Right hindlimb (tissue), 1 donor: ENCODE results near the gene MACO1.
A peak's percentile ranks its signal among the peaks of the same experiment; 100 is the strongest.
"Not testable (repeated sequence)": the region's sequence is repeated elsewhere in the genome, so short reads cannot be mapped to it uniquely, and the experiment has no call there.

ENCODE experiments used
- DNase-seq: peaks from one replicate; pipeline ENCODE4 v3.0.0-alpha.2; 2018

MACO1 gene

DNA sequence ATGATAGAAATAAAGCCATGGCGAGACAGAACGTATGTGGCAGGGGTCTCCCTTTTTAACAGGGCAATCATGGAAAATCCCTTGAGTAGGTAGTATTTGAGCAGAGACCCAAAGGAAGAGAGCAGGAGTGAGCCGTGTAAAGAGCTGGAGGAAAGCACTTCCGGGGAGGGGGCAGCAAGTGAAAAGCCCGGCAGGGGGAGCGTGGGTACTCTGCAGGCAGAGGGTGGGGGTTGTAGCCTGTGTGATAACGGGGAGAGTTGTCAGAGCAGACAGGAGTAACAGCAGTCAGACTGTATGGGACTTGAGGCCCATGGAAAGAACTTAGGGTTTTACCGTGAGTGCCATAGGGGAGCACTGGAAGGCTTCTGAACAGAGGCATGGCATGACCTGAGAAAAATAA lies 61.6 kb downstream of the MACO1 start:
- DNase-seq = no peak

DNA sequence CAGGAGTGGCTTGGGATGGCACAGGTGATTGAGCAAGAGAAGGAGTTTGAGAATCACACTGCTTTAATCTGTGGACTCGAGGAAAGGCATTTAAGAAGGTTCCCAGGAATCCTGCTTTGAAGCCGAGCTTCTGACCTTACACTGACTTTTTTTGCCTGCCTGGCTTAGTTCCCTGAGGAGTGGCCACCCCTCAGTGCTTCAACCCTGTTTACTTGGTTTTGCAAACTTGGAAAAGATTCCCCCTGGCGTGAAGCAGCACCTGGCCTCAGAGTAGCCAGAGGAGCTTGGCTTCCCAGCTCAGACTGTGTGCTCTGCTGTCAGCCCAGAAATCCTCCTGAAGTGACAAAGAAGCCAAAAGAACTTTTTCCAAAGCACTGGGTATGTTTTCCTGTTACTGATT lies 64.3 kb downstream of the MACO1 start:
- no peak for DNase-seq

DNA sequence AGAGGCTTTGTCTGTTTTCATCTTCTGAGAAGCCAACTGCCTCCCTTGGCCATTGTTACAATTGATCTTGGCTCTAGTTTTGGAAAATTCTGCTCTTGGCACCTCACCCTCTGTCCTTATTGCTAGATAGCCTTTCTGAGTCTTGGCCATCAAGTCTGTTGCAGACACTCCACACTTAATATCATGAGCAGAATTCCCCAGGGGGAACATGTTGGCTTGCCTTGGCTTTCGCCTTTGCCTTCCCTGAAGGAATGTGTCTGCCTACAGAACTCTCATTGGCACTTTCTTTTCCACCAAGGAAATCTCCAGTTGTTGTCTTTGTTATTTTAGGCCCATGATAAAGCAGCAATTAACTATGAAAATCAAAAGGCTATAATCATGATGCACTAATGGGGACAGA lies 70.0 kb downstream of the MACO1 start:
- no peak for DNase-seq

DNA sequence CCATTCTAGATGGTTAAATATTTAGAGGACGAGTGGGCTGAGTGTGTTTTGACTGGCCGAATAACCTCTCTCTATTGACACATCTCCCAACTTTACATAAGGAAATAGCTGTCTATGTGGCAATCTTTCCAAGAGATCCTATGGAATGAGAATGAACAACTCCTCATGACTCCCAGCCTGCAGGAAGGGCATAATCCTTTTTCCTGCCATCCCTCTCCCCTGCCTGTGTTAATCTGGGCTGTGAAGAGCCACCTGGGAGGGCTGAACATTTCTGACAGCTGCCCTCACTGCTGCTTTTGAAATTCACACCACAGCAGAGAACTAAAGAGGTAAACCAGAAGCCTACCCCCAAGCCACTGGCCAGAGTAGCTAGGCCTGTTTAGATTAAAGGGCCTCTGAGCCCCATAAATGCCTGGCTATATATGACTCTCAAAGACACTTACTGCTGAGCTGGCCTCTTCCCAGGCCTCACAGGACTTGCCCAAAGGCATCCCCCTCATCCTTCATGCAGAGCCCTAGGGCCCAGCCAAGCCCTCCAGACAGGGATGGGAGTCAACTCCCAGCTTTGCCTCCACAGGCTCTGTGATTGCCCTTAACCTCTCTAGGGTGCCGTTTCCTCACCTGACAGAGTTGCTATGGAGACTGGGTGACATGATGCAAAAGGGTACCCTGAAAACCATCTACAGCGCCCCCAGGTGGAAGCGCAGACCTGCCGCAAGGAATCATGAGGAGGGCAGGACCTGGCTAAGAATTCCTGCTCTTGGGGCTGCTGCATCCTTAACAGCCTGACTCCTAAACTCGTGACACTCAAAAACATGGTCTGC lies 70.8 kb downstream of the MACO1 start:
- no peak for DNase-seq

DNA sequence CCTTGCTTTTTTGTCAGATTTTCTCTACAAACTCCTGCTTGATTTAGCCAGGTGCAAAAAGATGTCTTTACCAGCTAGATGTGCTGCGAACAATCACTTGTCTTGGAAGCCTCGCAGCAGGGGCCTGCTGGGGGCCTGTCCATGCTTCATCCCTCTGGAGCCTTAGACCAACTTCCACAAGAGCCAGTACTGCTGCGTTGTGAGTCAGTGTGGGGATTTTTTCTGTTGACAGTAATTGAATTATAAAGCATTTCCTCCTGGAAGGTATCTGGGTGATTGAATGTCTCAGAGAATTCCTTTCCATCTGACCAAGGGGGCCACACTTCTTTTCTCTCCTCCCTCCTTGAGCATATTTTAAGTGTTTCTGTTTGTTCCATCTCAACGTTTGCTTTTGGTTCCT lies 72.3 kb downstream of the MACO1 start:
- DNase-seq = no peak

DNA sequence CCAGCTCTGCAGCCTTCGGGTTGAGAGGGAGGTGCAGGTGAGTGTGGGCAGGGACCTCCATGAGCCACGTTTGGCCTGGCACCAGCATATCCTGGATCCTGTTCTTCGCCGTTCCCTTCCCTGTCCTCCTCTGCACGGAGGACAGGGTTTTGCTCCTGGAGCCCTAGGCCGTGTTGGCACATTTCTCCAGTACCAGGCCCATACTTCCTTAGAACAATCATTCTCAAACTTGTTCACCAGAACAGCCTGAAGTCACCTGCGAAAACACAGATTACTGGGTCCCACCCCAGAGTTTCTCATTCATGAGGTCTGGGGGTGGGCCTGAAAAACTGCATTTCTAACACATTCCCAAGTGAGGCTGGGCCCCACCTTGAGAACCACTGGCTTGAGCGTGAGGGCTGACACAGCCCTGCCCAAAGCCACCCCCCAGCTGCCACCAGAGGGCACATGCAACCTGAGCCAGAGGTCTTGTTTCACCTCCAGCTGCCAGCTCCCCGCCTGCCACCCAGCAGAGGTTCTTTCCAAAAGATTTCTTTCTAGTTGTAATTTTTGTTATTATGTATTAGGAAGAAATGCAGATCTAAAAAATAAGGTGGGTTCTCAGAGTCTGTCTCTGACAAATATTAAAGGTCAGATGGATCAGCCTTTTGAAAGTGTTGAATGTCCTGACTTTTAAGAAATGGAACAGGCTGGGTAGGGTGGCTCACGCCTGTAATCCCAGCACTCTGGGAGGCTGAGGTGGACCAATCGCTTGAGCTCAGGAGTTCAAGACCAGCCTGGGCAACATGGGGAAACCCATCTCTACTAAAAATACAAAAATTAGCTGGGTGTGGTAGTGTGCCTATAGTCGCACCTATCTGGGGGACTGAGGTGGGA lies 73.1 kb downstream of the MACO1 start:
- no peak for DNase-seq

DNA sequence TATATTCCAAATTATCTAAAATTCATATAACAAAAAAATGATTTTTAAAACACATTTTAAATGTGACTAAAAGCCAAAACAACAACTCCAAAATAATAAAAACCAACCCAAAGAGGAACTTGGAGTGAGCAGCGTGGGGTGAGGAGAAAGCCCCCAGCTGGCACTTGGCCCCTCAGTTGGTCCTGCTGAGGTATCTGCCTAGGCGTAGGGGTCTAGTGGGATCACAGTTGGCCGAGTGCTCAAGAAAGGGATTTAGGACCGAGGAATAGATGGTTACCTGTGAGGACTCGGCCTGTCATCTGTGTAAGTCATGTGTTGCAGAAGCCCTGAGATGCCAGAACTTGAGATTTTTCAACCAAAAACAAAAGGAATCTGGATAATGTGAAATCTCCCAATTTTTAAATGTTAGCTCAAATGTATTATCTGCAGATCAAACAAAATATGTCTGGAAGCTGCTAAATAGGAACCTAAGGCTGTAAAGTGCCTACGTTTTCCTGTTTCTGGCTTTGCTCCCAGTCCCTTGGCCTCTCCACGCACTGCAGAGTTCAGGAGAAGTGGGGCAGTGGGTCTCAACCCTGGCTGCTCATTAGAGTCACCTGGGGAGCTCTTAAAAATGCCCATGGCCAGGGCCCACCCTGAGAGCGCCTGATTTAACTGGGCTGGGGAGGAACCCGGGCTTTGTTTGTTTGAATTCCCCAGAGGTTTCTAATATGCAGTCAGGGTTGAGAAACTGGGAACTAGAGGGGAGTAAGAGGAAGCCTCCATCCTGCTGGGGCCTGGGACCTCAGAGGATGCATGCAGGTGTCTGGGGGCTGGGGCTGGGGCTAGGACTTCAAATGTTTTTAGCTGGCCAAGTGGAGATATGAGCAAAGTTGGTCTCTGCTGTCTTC lies 74.3 kb downstream of the MACO1 start:
- no peak for DNase-seq

DNA sequence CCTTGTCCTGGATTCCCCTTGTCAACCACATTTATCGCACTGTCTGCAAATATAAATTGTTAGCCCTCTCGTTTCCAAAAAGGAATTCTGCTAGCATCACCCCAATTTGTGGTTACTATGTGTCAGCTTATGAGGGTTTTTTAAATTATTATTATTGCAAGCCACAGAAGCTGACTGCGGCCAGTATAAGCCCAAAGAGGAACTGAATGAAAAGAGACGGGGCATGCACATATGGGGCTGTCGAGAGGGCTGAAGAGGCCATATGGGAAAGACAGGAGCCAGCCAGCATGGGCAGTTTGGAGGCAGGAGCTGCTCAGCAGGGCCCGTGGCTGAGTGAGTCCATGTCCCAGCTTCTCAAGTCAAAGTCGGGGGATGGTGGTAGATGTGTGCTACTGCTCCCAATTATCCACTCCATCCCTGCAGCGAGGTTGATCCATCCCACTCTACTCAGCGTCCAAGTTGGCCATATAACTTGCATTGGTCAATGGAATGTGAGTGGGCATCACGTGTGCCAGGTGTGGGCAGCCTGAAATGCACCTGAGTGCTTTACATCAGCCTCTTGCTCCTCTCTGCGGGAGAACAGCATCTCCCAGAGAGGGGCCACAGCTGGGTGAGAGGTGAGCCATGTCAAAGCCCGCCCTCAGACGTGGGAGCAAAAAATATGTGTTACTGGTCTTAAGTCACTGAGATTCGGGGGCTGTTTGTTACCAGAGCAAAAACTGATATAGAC lies 75.1 kb downstream of the MACO1 start:
- DNase-seq = no peak

DNA sequence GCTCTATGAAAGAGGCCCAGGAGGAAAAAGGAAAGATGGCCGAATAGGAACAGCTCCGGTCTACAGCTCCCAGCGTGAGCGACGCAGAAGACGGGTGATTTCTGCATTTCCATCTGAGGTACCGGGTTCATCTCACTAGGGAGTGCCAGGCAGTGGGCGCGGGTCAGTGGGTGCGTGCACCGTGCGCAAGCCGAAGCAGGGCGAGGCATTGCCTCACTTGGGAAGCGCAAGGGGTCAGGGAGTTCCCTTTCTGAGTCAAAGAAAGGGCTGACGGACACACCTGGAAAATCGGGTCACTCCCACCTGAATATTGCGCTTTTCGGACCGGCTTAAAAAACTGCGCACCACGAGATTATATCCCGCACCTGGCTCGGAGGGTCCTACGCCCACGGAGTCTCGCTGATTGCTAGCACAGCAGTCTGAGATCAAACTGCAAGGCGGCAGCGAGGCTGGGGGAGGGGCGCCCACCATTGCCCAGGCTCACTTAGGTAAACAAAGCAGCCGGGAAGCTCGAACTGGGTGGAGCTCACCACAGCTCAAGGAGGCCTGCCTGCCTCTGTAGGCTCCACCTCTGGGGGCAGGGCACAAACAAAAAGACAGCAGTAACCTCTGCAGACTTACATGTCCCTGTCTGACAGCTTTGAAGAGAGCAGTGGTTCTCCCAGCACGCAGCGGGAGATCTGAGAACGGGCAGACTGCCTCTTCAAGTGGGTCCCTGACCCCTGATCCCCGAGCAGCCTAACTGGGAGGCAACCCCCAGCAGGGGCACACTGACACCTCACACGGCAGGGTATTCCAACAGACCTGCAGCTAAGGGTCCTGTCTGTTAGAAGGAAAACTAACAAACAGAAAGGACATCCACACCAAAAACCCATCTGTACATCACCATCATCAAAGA lies 76.1 kb downstream of the MACO1 start:
- DNase-seq = not testable (repeated sequence)

DNA sequence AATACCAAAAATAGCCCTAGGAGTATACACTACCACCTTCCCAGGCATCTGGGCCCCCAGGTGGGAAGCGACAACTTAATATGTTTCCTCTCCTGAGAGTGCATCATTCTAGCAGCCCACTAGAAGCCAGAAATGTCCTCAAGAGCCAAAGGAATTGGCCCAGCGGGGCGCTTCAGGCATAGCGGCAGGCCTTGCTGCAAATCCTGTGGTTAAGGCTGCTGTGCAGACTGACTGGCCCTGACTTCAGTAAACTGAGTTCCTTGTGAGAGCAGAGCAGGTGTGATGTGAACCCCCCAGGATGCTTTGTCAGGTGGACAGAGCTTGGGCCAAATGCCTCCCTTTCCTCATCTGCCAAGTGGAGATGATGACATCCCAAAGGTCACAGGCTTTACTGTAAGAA lies 83.0 kb downstream of the MACO1 start:
- no peak for DNase-seq

DNA sequence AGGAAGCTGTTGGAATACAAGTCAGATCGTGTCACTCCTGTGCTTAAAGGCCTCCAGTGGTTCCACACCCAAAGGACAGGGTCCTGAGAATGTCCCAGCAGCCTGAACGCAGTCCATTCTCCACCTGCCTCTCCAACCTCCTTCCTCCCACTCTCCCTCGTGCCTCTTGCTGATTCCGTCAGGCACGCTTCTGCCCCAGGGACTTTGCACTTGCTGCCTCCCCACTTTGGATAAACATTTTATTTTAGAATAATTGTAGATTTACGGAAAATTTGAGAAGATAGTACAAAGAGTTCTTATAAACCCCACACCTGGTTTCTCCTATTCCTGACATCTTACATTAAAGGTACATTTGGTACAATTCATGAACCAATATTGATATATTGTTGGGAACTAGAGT lies 84.3 kb downstream of the MACO1 start:
- no peak for DNase-seq

DNA sequence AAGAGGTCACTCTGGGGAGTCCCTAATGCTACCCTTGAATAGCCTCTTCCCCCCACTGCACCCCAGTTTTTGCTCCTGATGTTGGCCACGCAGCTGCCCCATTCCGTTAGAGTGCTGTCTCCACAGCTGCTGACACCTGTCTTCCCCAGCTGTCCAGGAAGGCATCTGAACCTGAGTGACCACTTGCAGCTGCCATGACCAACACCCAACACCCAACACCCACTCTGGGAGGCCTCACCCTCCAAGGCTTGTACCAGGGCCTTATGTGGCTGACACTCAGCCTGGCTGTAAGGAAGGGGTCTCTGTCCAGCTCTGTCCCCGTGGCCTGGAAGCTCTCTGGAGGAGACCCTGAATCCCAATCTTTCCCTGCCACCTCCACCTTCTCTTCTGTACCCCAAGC lies 86.0 kb downstream of the MACO1 start:
- no peak for DNase-seq

DNA sequence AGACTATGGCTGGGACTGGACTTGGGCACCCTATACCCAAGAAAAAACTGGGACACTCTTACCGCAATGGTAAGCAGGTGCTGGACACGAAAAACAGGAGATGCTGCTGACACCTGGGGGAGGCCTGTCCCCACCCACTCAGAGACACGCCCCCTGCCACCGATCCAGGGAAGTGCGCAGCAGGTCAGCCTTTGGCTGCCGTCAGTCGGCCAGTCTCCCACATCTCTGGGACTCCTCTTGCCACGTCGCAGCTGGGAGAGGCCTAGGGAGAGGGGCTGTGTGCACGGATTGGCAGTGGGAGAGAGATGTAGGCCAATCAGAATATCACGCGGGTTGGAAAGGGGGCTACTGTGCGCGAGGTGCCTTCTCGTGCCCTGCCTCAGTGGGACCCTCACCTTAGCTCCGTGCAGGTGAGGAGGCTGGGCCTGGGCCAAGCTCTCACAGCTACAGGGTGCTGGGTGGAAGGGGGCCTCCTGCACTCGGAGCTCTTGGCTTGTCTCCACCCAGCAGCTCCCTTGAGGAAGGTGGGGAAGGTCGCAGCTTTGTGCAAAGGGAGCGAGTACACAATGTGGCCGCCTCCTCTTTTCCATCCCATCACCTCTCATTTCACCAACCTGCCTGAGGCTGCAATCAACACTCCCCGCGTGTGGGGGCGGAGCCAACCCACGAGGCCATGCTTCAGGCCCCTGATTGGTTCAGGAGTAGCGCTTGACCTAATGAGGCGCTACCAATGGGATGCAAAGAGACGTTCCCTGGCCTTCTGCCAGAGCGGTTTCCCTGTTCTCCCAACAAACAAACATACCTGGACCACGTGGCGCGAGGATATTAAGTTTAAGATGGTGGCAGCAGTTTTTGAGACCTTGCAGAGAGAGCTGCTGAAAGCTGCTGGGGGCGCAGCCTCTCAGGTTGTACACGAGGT lies 87.0 kb downstream of the MACO1 start:
- no peak for DNase-seq

DNA sequence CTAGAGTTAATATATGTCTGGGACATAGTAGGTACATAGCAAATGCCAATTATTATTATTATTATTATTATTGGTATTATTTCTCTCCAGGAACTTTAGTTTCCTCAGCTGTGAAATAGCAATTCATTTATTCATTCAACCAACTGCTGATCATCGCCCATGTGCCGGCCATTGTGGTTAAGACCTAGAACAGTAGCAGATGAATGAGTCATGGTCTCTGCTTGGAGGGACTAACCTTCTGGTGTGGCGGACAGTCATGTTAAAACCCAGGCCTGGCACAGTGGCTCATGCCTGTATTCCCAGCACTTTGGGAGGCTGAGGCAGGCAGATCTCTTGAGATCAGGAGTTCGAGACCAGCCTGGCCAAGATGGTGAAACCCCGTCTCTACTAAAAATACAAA lies 88.9 kb downstream of the MACO1 start:
- DNase-seq = no peak

DNA sequence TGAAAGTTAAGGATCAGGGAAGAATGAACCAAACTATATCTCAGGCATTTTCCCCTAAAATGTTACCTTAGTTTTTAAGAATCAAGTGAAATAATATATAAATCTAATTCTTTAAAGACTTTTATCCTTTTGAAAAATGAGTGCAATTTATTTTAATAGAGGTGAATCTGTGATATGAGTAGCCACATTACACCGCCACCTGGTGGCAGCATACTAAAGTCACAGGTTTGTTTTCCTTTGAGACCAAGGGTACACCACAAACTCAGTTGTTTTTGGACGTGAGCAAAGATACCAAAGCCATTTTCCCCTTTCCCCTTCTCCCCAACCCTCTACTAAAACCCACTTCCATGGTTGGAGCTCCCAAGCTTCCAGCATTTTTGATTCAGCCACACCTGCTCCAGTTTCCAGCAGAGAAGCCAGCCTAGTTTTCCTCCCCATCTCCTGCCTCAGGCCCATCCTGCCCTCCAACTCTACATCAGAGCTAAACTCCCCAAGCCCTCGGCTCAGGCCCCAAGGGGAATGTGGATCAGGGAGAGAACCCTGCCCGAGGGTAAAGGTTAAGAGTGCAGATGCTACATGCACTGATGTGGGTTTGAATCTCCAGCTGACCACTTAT lies 89.9 kb downstream of the MACO1 start:
- peak; percentile 61 for DNase-seq

DNA sequence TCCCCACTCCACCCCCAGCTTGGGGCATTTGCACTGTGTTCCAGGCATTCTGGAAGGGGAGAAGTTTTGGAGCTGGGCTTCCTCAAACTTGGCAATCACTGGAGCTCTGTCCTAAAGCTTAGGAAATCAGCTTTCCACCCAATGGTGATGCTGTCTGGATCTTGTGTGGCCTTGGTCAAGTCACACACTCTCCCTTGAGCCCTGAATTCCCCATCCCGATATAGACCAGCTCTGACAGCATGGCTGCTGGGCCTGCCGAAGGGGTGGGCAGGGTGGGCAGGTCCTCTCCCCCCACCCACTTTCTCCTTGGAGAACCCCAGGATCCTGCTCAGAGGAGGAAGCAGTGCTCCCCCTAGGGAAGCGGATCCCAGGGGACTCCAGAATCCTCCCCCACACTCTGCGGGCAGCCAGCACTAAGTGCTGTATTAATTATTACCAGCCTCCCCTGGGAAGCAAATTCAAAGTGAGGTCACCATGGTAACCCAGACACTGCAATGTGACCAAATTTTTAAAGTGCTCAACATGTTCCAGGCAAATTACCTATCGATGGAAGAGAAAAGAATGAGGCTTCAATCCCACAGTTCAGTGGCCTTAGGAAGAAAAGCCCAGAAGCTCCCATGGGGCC lies 91.4 kb downstream of the MACO1 start:
- DNase-seq = no peak

DNA sequence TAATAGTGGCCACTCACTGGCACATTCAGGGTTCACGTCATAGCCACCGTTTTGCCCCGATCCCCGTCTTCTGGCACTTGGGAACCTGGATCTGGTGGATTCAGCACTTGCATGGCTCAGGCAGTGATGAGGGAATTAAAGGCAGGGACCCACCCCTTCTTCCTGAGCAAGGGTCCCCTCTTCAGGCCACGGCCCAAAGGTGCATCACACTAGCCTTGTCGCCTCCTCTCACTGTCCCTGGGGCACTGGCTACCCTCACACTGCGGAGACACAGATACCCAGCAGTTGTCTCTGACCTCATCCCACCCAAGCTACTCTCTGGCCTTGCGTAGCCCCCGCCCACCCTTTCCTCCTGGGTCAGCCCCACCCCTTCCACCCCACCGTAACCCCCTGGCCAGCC lies 92.8 kb downstream of the MACO1 start:
- DNase-seq = no peak

DNA sequence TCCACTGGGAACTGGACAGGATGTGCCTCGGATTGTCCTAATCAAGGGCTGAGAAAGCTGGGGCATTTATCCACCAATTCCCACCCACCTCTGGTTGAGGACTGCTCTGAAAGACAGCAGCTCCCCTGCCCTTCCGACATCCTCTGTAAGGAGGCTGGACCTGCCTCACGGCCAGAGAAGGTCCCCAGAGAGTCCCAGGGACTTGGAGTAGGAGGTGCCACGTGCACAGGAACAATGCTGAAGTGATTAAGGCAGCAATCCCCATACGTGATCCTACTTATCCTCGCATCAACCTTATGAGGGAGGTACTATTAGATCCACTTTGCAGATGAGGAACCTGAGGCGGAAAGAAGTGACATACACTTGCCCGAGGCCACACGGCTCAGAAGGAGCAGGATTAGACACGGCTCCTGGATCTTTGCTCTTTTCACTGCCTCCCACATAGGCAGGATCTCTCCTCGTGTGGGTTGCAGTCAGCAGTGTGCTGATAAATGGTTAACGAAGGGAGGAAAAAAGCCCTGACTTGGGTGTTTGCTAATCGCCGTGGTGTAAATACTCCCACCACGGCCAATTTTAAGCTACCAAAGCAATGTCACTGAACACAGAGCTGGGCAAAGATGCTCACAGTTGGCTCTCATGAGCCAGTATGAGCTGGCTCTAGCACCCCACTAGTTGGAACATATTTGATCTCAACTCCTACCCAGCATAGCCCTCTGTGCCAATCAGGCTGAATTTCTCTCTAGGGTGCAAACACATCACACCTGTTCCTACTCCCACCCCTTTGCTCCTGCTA lies 94.1 kb downstream of the MACO1 start:
- DNase-seq = no peak

DNA sequence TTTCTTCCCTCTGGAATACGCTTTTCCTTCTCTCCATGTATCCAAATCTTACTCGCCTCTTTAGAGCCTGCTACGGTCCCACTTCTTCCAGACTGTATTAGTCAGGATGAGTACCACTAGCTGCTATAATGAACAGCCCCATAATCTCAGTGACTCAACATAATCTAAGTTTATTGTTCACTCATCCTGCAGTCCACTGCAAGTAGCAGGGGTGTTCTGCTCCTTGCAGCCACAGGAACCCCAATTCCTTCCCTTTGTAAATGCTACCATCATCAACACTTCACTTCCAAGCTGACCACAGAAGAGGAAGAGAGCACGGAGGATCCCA lies 94.6 kb downstream of the MACO1 start:
- no peak for DNase-seq
